ENCODE measurements around the gene VPS33A.

The VPS33A gene

GRCh38 chr12:122250047-122250446 lies 16.2 kb downstream of the VPS33A start:
- DNase-seq: peak in 1 of 2 experiments; percentile 71

DNA sequence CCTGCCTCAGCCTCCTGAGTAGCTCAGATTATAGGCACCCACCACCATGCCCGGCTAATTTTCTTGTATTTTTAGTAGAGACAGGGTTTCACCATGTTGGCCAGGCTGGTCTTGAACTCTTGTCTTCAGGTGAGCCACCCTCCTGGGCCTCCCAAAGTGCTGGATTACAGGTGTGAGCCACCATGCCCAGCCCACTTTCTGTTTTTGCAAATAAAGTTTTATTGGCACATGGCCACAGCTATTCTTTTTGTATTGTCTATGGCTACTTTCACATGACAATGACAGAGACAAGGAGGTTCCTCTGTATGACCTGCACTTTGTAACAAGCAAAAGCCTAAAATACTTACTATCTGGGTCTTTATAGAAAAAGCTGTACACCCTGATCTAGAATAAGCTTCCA lies 20.7 kb downstream of the VPS33A start:
- no peak for DNase-seq

- no peak for DNase-seq
Measured at GRCh38 chr12:122244565-122245371, 21.5 kb downstream of the VPS33A start.

- DNase-seq: no peak
Measured at GRCh38 chr12:122243965-122244364, 22.3 kb downstream of the VPS33A start.

DNA sequence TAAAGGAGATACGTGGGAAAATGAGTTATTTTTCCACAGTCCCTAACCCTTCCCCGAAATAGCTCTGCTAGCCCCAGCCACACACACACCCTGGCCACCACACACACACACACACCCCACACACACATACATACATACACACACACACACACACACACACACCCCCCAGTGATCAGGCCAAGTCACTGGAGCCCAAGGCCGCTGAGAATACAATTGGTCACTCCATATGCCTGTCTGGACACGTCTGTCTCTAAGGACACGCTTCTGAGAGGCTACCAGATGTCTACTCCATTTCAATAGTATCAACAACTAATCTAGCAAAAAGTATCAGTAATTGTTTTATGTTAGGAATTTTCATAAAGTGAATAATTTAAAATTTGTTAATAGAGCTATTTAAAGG lies 27.4 kb downstream of the VPS33A start:
- no peak for DNase-seq

GRCh38 chr12:122235741-122236140 lies 30.6 kb downstream of the VPS33A start:
- DNase-seq: no peak

DNA sequence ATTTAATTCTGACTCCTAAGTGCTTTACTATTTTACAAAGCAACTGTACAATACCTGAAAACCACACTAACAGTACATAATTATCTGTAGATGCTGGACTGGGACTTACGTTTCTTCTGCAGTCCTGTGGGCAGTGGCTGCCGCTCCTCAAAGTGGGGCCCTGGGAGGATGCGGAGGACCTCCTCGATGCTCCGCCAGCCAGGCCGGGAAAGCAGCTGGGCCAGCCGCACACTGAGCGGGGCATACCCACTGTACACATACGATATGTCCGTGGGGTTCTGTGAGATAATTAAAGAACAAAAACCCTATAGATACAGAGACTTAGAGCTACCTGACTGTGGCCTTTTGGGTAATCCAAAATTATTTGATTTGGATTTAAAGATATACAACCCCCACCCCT lies 33.6 kb downstream of the VPS33A start:
- no peak for DNase-seq

DNA sequence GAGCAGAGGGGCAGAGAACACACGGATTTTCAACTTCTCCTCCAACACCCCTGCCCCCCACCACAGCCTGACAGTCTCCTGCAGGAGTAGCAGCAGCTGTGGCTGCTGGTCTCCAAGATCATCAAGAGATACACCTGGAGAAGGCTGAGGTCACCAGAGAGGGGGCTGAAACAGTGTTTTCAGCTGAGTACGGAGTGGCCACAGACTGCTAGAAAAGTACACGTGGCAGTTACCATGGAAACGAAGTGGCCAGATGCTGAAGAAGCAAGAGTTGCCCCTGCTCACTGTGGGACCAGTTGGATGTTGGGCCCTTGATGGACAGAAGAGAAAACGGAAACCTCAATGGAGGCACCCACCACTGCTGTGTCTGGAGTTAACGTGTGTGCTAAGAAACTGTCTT lies 35.5 kb downstream of the VPS33A start:
- no peak for DNase-seq

- no peak for DNase-seq
Measured at GRCh38 chr12:122228092-122228491, 38.2 kb downstream of the VPS33A start.

- no peak for DNase-seq
Measured at GRCh38 chr12:122227341-122227740, 39.0 kb downstream of the VPS33A start.

- no peak for DNase-seq
Measured at GRCh38 chr12:122226366-122227125, 39.7 kb downstream of the VPS33A start.

DNA sequence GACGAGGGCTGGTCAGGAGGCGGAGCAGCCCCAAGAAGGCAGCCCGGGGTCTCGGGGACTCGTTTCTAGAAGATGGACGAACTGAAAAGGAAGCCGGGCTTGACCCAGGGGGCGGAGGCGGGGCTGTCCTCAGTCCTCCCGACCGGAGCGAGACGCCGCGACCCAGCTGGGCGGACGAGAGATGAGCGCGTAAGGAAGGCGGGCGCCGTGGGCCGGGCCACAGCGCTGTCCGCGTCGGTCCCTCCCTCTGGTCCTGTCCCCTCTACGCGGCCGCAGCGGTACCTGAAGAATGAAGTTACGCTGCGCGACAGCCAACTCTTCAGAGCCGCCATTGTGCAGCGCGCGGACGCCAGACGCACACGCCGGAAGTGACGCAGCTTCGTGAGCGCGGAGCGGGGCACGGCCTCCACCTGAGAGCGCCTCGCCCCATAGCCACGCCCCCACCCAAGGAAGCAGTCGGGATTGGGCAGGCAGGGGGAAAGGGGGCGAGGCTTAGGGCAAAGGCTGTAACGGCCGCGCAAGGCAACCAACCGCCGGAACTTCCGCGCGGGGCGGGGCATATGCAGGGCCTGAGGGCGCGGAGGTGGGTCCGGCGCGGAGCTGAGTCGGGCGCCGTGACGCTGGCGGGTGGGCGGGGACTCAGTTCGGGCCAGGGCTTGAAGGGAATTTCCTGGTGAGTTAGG lies 40.5 kb downstream of the VPS33A start, which contains the start of gene DIABLO:
DIABLO (minus strand) TSS at position 370 of the 683 bp plus-strand sequence; CDS start at position 332, 38 bp downstream.
- peak; percentile 95 to 98 for DNase-seq

DNA sequence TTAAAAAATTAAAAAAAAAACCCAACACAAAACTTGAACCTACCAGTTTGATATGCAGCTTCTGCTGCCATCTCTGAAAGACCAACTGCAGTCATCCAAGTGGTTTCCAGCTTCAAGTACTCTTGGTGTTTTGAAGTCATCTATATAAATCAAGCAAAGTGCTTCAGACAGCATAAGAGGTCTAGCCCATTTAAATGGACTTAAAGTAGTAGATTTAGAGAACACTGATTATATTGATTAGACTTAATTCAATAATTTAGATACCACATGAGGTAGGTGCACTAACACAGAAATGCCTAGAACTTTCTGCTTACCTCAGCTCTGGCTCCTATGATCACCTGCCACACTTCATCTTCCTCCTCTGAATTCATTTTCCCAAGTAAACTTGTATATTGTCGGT lies 49.8 kb downstream of the VPS33A start:
- no peak for DNase-seq

- DNase-seq: no peak
Measured at GRCh38 chr12:122215771-122216170, 50.5 kb downstream of the VPS33A start.

DNA sequence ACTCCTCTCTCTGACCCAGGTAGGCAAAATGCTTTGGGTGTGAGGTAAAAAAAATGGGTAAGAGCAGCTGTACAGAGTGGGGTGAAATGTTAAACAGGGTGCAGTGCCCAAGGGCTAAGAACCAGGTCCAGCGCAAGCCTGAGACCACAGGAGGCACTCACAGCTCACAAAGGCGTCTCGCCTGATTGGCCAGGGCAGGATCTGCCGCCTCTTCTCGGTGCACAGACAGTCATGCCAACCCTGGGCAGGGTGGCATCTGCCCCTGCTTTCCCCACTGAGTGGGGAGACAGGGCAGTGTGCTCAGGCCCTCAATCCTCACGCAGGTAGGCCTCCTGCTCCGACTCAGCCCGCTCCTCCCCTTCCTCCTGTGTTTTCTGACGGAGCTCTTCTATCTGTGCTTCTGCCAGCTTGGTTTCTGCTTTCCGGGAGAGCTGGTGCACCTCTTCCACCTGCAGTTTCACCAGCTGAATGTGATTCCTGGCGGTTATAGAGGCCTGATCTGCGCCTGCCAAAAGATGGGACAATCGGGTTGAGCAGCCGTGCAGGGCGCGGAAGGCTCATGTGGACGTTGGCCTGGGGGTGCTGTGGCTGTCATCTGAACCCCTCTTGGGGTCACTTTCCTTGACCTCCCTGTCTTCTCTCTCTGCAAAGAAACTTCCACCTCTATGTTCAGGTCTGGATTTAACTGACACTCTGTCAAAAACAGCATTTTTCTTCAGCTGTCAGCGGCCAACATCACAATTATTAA lies 58.0 kb downstream of the VPS33A start:
- no peak for DNase-seq

DNA sequence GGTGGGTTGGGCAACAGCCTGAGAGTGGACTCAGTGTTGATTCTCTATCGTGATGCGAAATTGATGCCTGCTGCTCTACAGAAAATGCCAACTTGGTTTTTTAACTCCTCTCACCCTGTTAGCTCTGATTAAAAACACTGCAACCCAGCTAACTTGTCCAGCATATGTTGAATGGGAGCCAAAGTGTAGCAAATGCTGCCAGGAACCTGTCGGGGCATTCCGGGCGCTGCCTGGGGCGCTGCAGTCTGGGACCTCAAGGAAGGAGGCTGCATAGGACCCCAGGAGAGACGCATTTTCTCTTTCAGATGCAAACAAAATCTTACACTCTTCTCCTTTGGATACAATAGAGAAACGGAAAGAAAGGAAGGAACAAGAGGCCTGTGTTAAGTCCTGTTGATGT lies 58.9 kb downstream of the VPS33A start:
- no peak for DNase-seq

- DNase-seq: no peak
Measured at GRCh38 chr12:122206976-122207375, 59.3 kb downstream of the VPS33A start.

DNA sequence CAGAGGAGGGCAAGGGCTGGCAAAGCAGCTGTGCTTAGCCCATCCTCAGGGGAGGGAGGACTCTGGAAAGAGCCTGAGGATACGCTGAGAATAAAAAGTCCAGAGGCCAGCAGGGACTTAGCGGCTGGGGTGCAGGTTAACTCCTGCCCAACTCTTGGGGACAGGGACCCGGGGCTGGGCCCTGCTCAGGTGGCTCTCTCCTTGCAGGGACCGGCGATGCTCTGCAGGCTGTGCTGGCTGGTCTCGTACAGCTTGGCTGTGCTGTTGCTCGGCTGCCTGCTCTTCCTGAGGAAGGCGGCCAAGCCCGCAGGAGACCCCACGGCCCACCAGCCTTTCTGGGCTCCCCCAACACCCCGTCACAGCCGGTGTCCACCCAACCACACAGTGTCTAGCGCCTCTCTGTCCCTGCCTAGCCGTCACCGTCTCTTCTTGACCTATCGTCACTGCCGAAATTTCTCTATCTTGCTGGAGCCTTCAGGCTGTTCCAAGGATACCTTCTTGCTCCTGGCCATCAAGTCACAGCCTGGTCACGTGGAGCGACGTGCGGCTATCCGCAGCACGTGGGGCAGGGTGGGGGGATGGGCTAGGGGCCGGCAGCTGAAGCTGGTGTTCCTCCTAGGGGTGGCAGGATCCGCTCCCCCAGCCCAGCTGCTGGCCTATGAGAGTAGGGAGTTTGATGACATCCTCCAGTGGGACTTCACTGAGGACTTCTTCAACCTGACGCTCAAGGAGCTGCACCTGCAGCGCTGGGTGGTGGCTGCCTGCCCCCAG lies 60.0 kb downstream of the VPS33A start:
- DNase-seq: no peak

DNA sequence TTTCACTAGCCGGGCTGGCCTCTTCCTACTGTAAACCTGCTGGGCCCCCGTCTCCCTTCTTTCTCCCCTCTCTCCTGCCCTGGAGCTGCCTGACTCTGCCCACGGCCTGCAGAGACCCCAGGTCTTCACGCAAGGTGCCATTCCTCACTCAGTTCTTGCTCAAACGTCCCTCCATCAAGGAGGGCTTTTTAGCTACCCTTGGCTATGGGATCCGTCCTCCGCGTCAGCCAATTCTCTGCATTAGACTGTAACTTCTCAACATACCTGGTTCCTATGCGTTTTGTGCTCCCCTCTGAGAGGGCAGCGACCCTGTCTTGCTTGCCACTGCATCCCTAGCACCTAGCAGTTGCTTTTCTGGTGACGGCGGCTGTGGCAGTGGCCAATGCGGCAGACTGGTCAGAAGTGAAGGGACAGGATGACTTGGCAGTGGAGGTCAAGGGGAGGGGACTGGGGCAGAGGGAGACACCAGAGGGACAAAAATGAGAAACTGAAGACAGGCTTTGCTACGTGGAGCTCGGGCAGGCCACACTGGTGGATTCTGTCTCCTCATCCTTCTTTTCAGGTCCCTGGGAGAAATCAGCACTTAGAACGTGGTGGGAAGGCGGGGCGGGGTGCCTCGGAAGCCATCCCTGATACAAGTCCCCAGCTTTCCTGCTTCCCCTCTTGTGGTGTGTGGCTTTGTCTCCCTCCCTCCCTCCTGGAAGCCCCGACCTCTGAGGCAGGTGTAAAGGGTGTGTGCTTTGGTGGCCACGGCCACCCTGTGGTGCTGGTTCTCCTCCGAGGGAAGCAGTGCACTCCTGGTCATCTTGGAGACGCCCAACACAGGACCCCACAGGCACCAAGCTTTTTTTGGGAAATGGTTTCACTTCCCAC lies 61.0 kb downstream of the VPS33A start:
- DNase-seq: no peak

DNA sequence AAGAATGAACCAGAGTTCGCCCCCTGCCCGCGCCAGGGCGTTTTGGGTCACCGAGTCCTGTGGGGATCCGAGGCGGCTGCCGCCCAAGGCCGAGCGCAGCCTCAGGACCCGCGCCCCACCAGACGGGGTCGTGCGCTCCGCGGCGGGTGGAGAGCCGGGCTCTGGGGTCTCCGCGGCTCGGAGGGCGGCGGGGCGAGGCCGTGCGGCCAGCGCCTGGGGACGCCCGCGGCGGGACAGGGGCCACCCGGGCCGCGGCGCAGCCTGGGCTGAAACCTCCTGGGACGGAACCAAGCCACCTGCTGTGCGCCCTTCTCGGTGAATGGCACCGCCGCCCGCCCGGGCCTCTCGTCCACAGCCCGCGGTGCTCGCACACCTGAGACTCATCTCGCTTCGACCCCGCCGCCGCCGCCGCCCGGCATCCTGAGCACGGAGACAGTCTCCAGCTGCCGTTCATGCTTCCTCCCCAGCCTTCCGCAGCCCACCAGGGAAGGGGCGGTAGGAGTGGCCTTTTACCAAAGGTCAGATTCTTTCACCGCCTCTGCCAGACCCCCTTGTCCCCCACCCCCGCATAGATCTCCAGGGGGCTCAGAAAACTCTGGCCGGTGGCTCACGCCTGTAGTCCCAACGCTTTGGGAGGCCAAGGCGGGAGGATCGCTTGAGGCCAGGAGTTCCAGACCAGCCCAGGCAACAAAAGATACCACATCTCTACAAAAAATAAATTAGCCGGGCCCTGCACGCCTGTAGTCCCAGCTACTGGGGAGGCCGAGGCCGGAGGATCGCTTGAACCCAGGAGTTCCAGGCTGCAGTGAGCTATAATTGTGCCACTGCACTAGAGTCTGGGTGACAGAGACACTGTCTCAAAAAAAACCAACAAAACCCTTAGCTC lies 61.9 kb downstream of the VPS33A start:
- no peak for DNase-seq
